ENCODE measurements around the gene AEN. TPM values are rescaled to one million over a fixed set of nuclear protein-coding genes. Genes with fewer than 3 reads are reported as not detected.

AEN gene
- total RNA-seq (2014; rRNA removed; shearing (Covaris generic)) (35.9 and 49.1 TPM in 2 replicates), polyA plus RNA-seq (2016; fragmentation: Nextera tagmentation; extraction: Ambion mirVana) (22.3 and 23.9 TPM in 2 replicates)

- peaks cover 27% of the 10 kb centered on the region for H3K4me1 ChIP-seq (ENCODE audit: insufficient read depth)
- H3K9me3 ChIP-seq (ENCODE audit: low read depth) = no peaks in the 10 kb centered on the region
- H3F3A ChIP-seq (ENCODE audit: insufficient read depth) = peaks cover 27% of the 10 kb centered on the region
- no peak for TF ChIP-seq EZH2phosphoT487 (IDR thresholded peaks at IDR 0.05; ENCODE audit: insufficient read depth, low read depth)
- TF ChIP-seq EZH2 (IDR thresholded peaks at IDR 0.05; ENCODE audit: insufficient read depth, poor library complexity, severe bottlenecking) = no peak
- in situ Hi-C loops (cut with MboI) = no loop called here
- peak within 1 kb of the TSS; percentile 99 for H3K9ac ChIP-seq
- WGBS, 2 experiments (ENCODE audit: low coverage in 1 of 2, low lambda C conversion rate in 2 of 2, missing lambda C conversion rate in 2 of 2) = 1% methylated on average over 61 to 71 of the region's 71 CpGs
- peak within 1 kb of the TSS; percentile 93 for H3K4me3 ChIP-seq
- no peaks in the 10 kb centered on the region for H3K9me2 ChIP-seq (ENCODE audit: insufficient read depth)
- peaks cover 49% of the 10 kb centered on the region for H3K79me2 ChIP-seq (ENCODE audit: insufficient read depth)
- no peaks in the 10 kb centered on the region; the same call in 1 of the 2 replicates for H4K20me1 ChIP-seq (ENCODE audit: insufficient read depth)
- no peaks in the 10 kb centered on the region for H3K36me3 ChIP-seq (ENCODE audit: low read depth)
- peak within 1 kb of the TSS; percentile 97 for H3K4me2 ChIP-seq (ENCODE audit: unreplicated experiment)
- H3K27me3 ChIP-seq (replicated peaks; ENCODE audit: insufficient read depth) = no peaks in the 10 kb centered on the region
- peak within 1 kb of the TSS; percentile 98 for H3K27ac ChIP-seq
- peak within 1 kb of the TSS; percentile 69 for H2AFZ ChIP-seq
- DNase-seq = peak; percentile 99
These were observed at the start of gene AEN for GRCh38 chr15:88620995-88621772. TSS of gene AEN (plus strand) at chr15:88621340. CDS start at chr15:88626210, 4,870 bp downstream.

- no peak overlapping the region for H3K9ac ChIP-seq
- no peaks in the 10 kb centered on the region for H3K9me2 ChIP-seq (ENCODE audit: insufficient read depth)
- in situ Hi-C loops (cut with MboI) = no loop called here
- no peaks in the 10 kb centered on the region for H3K36me3 ChIP-seq (ENCODE audit: low read depth)
- no peaks in the 10 kb centered on the region for H4K20me1 ChIP-seq (ENCODE audit: insufficient read depth)
- no peak overlapping the region for H3K27ac ChIP-seq
- no peak overlapping the region for H2AFZ ChIP-seq
- DNase-seq = no peak
- no peaks in the 10 kb centered on the region for H3K79me2 ChIP-seq (ENCODE audit: insufficient read depth)
- 50 to 55% methylated on average over 5 of the region's 5 CpGs for WGBS, 2 experiments (ENCODE audit: low coverage in 1 of 2, low lambda C conversion rate in 2 of 2, missing lambda C conversion rate in 2 of 2)
- H3K4me2 ChIP-seq (ENCODE audit: unreplicated experiment) = no peak overlapping the region
- no peaks in the 10 kb centered on the region for H3F3A ChIP-seq (ENCODE audit: insufficient read depth)
- H3K27me3 ChIP-seq (replicated peaks; ENCODE audit: insufficient read depth) = no peaks in the 10 kb centered on the region
- H3K4me3 ChIP-seq = no peak overlapping the region
- H3K9me3 ChIP-seq (ENCODE audit: low read depth) = no peaks in the 10 kb centered on the region
- no peaks in the 10 kb centered on the region for H3K4me1 ChIP-seq (ENCODE audit: insufficient read depth)
- TF ChIP-seq EZH2phosphoT487 (IDR thresholded peaks at IDR 0.05; ENCODE audit: insufficient read depth, low read depth) = no peak
- no peak for TF ChIP-seq EZH2 (IDR thresholded peaks at IDR 0.05; ENCODE audit: insufficient read depth, poor library complexity, severe bottlenecking)
These were observed 49.3 kb upstream of the AEN start for GRCh38 chr15:88571852-88572259.

- Histone ChIP-seq H3K9me3 (ENCODE audit: low read depth) (no peaks in the 10 kb centered on the region), H3K27ac (no peak overlapping the region), H3K4me3 (no peak overlapping the region), H3K4me1 (ENCODE audit: insufficient read depth) (no peaks in the 10 kb centered on the region), H3K4me2 (ENCODE audit: unreplicated experiment) (no peak overlapping the region), H4K20me1 (ENCODE audit: insufficient read depth) (no peaks in the 10 kb centered on the region), H3K9ac (no peak overlapping the region), H3F3A (ENCODE audit: insufficient read depth) (no peaks in the 10 kb centered on the region), H2AFZ (no peak overlapping the region), H3K9me2 (ENCODE audit: insufficient read depth) (no peaks in the 10 kb centered on the region), H3K79me2 (ENCODE audit: insufficient read depth) (no peaks in the 10 kb centered on the region), H3K27me3 (replicated peaks; ENCODE audit: insufficient read depth) (no peaks in the 10 kb centered on the region), H3K36me3 (ENCODE audit: low read depth) (no peaks in the 10 kb centered on the region)
- TF ChIP-seq EZH2 (IDR thresholded peaks at IDR 0.05; ENCODE audit: insufficient read depth, poor library complexity, severe bottlenecking) = no peak
- no peak for TF ChIP-seq EZH2phosphoT487 (IDR thresholded peaks at IDR 0.05; ENCODE audit: insufficient read depth, low read depth)
- DNase-seq = no peak
- whole genome bisulfite sequencing, 2 experiments (ENCODE audit: low coverage in 1 of 2, low lambda C conversion rate in 2 of 2, missing lambda C conversion rate in 2 of 2) = 11 to 33% methylated on average over 1 of the region's 1 CpG
- in situ Hi-C loops (cut with MboI) = no loop called here
These were observed 47.1 kb upstream of the AEN start for GRCh38 chr15:88574077-88574476.

DNA sequence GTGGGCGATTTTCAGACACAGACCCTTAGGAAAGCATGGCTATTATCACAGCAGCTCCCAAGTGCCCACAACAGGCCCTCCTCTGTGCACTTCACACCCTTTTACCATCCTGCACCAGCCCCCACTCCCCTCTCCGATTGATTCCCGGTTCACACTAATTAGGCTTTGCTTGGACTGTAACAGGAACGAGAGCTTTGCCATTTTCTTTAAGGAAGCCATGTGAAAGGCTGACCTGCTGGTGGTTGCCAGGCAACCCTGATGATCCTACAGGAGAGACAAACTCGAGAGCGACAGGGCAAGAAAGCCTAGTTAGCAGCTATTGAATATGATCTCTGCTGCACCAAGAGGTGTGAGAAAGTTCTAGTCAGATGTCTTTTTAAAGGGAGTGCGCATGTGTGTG is 46.5 kb upstream of the AEN start:
- Histone ChIP-seq H3K9ac (no peak overlapping the region), H3K9me2 (ENCODE audit: insufficient read depth) (no peaks in the 10 kb centered on the region)
- in situ Hi-C loops (cut with MboI) = no loop called here

More for the DNA sequence above, 46.5 kb upstream of the AEN start:
- Histone ChIP-seq H3K27ac (no peak overlapping the region), H3F3A (ENCODE audit: insufficient read depth) (no peaks in the 10 kb centered on the region), H3K9me3 (ENCODE audit: low read depth) (no peaks in the 10 kb centered on the region), H4K20me1 (ENCODE audit: insufficient read depth) (no peaks in the 10 kb centered on the region), H3K4me3 (no peak overlapping the region), H2AFZ (no peak overlapping the region), H3K27me3 (replicated peaks; ENCODE audit: insufficient read depth) (no peaks in the 10 kb centered on the region), H3K4me2 (ENCODE audit: unreplicated experiment) (no peak overlapping the region), H3K4me1 (ENCODE audit: insufficient read depth) (no peaks in the 10 kb centered on the region), H3K79me2 (ENCODE audit: insufficient read depth) (no peaks in the 10 kb centered on the region), H3K36me3 (ENCODE audit: low read depth) (no peaks in the 10 kb centered on the region)
- WGBS, 2 experiments (ENCODE audit: low coverage in 1 of 2, low lambda C conversion rate in 2 of 2, missing lambda C conversion rate in 2 of 2) = 31% methylated on average over 7 of the region's 7 CpGs
- TF ChIP-seq EZH2 (IDR thresholded peaks at IDR 0.05; ENCODE audit: insufficient read depth, poor library complexity, severe bottlenecking) = no peak
- no peak for TF ChIP-seq EZH2phosphoT487 (IDR thresholded peaks at IDR 0.05; ENCODE audit: insufficient read depth, low read depth)
- DNase-seq = no peak

All from GM23248 (cell line).